Neuron (in vitro differentiated cells): ENCODE measurements around the gene RNGTT.

ENCODE experiments used
- H2AFZ ChIP-seq: one replicate; pipeline ENCODE4 v1.6.1; 2013; ENCODE audit warnings: low read depth, mild to moderate bottlenecking, inconsistent platforms, low read length, moderate library complexity
- H3K27me3 ChIP-seq: one replicate; pipeline ENCODE4 v1.6.1; 2013; ENCODE audit warnings: low read length; ENCODE audit not compliant: insufficient read depth
- H3K36me3 ChIP-seq: one replicate; pipeline ENCODE4 v1.6.1; 2013; ENCODE audit warnings: low read length; ENCODE audit not compliant: insufficient read depth
- H3K4me1 ChIP-seq: one replicate; pipeline ENCODE4 v1.6.1; 2013; ENCODE audit warnings: low read length; ENCODE audit not compliant: insufficient read depth
- H3K4me3 ChIP-seq: 2 replicates; pipeline ENCODE4 v1.5.1; 2013; ENCODE audit warnings: mild to moderate bottlenecking, low read length, moderate library complexity
- H3K9me3 ChIP-seq: one replicate; pipeline ENCODE4 v1.6.1; 2013; ENCODE audit warnings: low read length

The RNGTT gene

GRCh38 chr6:88561954-88562315, 401.5 kb downstream of the RNGTT start:
- Histone ChIP-seq H3K27me3 (no peaks in the 10 kb centered on the region), H3K4me3 (no peak overlapping the region), H2AFZ (no peak overlapping the region), H3K36me3 (no peaks in the 10 kb centered on the region), H3K4me1 (peaks cover 3% of the 10 kb centered on the region), H3K9me3 (peaks cover 2% of the 10 kb centered on the region)

- Histone ChIP-seq H3K9me3 (peaks cover 2% of the 10 kb centered on the region), H3K27me3 (no peaks in the 10 kb centered on the region), H2AFZ (no peak overlapping the region), H3K4me3 (no peak overlapping the region), H3K4me1 (peaks cover 3% of the 10 kb centered on the region), H3K36me3 (no peaks in the 10 kb centered on the region)
Measured at GRCh38 chr6:88561034-88561953, 402.1 kb downstream of the RNGTT start.
